ENCODE data around the gene ADGRB3. TPM values are rescaled to one million over a fixed set of nuclear protein-coding genes. Genes with fewer than 3 reads are reported as not detected.

ADGRB3 gene
- polyA plus RNA-seq, 3 donors = 0.04 to 0.23 (median 0.05) TPM

GRCh38 chr6:69155467-69155866 is 520.4 kb downstream of the ADGRB3 start:
- Histone ChIP-seq H4K20me1 (ENCODE audit: insufficient read depth, low read length) (no peaks in the 10 kb centered on the region), H3K9me3 (replicated peaks in 1 of 2; ENCODE audit: control insufficient read depth in 1 of 2, insufficient read depth in 1 of 2, low read length in 2 of 2) (peaks cover 6 to 10% of the 10 kb centered on the region in 2 donors)
- no peak for TF ChIP-seq CTCF (IDR thresholded peaks at IDR 0.05)

GRCh38 chr6:69162811-69163210 is 527.7 kb downstream of the ADGRB3 start:
- Mint-ChIP-seq H3K27ac (no peak overlapping the region), H3K4me3 (no peak overlapping the region), H3K36me3 (no peaks in the 10 kb centered on the region), H3K9me3 (no peaks in the 10 kb centered on the region), H3K4me1 (no peaks in the 10 kb centered on the region), H3K27me3 (ENCODE audit: low read depth in 3 of 3) (no peaks in the 10 kb centered on the region)
- H3K27ac ChIP-seq (ENCODE audit: low read depth in 1 of 2, low read length in 2 of 2) = no peak overlapping the region
- no peak for TF ChIP-seq CTCF (IDR thresholded peaks at IDR 0.05)
- intact Hi-C loops (cut with micrococcal nuclease) = no loop called here
- H3K4me3 ChIP-seq (replicated peaks in 1 of 3; ENCODE audit: low read depth in 2 of 3, low read length in 3 of 3) = no peak overlapping the region
- no peaks in the 10 kb centered on the region for H3K4me1 ChIP-seq (ENCODE audit: control insufficient read depth in 1 of 2, insufficient read depth in 2 of 2, low read length in 2 of 2)
- WGBS (ENCODE audit: insufficient coverage) = 83% methylated on average over 1 of the region's 1 CpG
- no peaks in the 10 kb centered on the region for H3K27me3 ChIP-seq (ENCODE audit: control insufficient read depth in 2 of 2, insufficient read depth in 2 of 2, low read length in 2 of 2)
- H3K79me2 ChIP-seq (ENCODE audit: insufficient read depth, low read length) = no peaks in the 10 kb centered on the region
- H3K9ac ChIP-seq (ENCODE audit: insufficient read depth, low read length, poor library complexity, severe bottlenecking) = no peak overlapping the region
- H2AFZ ChIP-seq (ENCODE audit: insufficient read depth, low read depth, low read length, poor library complexity, severe bottlenecking) = no peak overlapping the region
- H3K4me2 ChIP-seq (replicated peaks; ENCODE audit: extremely low read depth, low read length, poor library complexity, severe bottlenecking) = no peak overlapping the region
- H4K20me1 ChIP-seq (ENCODE audit: insufficient read depth, low read length) = no peaks in the 10 kb centered on the region
- no peaks in the 10 kb centered on the region for H3K36me3 ChIP-seq (replicated peaks in 1 of 2; ENCODE audit: control insufficient read depth in 1 of 2, insufficient read depth in 2 of 2, low read length in 2 of 2)
- no peak for DNase-seq
- no peaks in the 10 kb centered on the region for H3K9me3 ChIP-seq (replicated peaks in 1 of 2; ENCODE audit: control insufficient read depth in 1 of 2, insufficient read depth in 1 of 2, low read length in 2 of 2)

More at GRCh38 chr6:69155467-69155866, 520.4 kb downstream of the ADGRB3 start:
- Mint-ChIP-seq H3K27ac (no peak overlapping the region), H3K9me3 (peaks cover 0 to 5% (median 2%) of the 10 kb centered on the region in 7 donors), H3K27me3 (ENCODE audit: low read depth in 3 of 3) (no peaks in the 10 kb centered on the region), H3K36me3 (no peaks in the 10 kb centered on the region), H3K4me1 (no peaks in the 10 kb centered on the region), H3K4me3 (no peak overlapping the region)
- no peak for DNase-seq
- no peaks in the 10 kb centered on the region for H3K4me1 ChIP-seq (ENCODE audit: control insufficient read depth in 1 of 2, insufficient read depth in 2 of 2, low read length in 2 of 2)
- H3K9ac ChIP-seq (ENCODE audit: insufficient read depth, low read length, poor library complexity, severe bottlenecking) = no peak overlapping the region
- no peaks in the 10 kb centered on the region for H3K36me3 ChIP-seq (replicated peaks in 1 of 2; ENCODE audit: control insufficient read depth in 1 of 2, insufficient read depth in 2 of 2, low read length in 2 of 2)
- no peaks in the 10 kb centered on the region for H3K79me2 ChIP-seq (ENCODE audit: insufficient read depth, low read length)
- H3K4me2 ChIP-seq (replicated peaks; ENCODE audit: extremely low read depth, low read length, poor library complexity, severe bottlenecking) = no peak overlapping the region
- intact Hi-C loops (cut with micrococcal nuclease) = no loop called here
- no CpG with 5 or more reads among the region's 1 CpG for WGBS (ENCODE audit: insufficient coverage)
- H3K27ac ChIP-seq (ENCODE audit: low read depth in 1 of 2, low read length in 2 of 2) = no peak overlapping the region
- H3K4me3 ChIP-seq (replicated peaks in 1 of 3; ENCODE audit: low read depth in 2 of 3, low read length in 3 of 3) = no peak overlapping the region
- H2AFZ ChIP-seq (ENCODE audit: insufficient read depth, low read depth, low read length, poor library complexity, severe bottlenecking) = no peak overlapping the region
- no peaks in the 10 kb centered on the region for H3K27me3 ChIP-seq (ENCODE audit: control insufficient read depth in 2 of 2, insufficient read depth in 2 of 2, low read length in 2 of 2)
